Mucosa of rectum (tissue), 2 donors: Measurements from ENCODE around the gene TP53I3.

Experiments
- H3K27ac ChIP-seq, 2 donors: one replicate each; pipeline ENCODE4 v1.7.0; 2013; ENCODE audit warnings: inconsistent platforms in 2 of 2, low read depth in 2 of 2, low read length in 2 of 2
- H3K27me3 ChIP-seq, 2 donors: one replicate each; pipeline ENCODE4 v1.7.0; 2013; ENCODE audit warnings: low read length in 2 of 2; ENCODE audit not compliant: control insufficient read depth in 2 of 2, insufficient read depth in 2 of 2
- H3K36me3 ChIP-seq, 2 donors: one replicate each; pipeline ENCODE4 v1.7.0; 2013; ENCODE audit warnings: low read length in 2 of 2; ENCODE audit not compliant: control insufficient read depth in 2 of 2, insufficient read depth in 2 of 2
- H3K4me1 ChIP-seq, 2 donors: one replicate each; pipeline ENCODE4 v1.7.0; 2013; ENCODE audit warnings: low read length in 2 of 2, mild to moderate bottlenecking in 1 of 2; ENCODE audit not compliant: control insufficient read depth in 2 of 2, insufficient read depth in 2 of 2
- H3K4me3 ChIP-seq, 2 donors: one replicate each; pipeline ENCODE4 v1.7.0; 2013; ENCODE audit warnings: low read length in 2 of 2
- H3K9ac ChIP-seq, 2 donors: one replicate each; pipeline ENCODE4 v1.7.0; 2013; ENCODE audit warnings: low read length in 2 of 2, low read depth in 1 of 2, mild to moderate bottlenecking in 1 of 2
- H3K9me3 ChIP-seq, 2 donors: one replicate each; pipeline ENCODE4 v1.7.0; 2013; ENCODE audit warnings: low read length in 2 of 2; ENCODE audit not compliant: control insufficient read depth in 2 of 2
- donor health status: healthy.
- donor health status: Normal muscosa, but diverticular disease.

Gene TP53I3

GRCh38 chr2:24058564-24059271 is 25.9 kb downstream of the TP53I3 start:
- Histone ChIP-seq H3K27me3 (no peaks in the 10 kb centered on the region), H3K4me1 (no peaks in the 10 kb centered on the region), H3K4me3 (no peak overlapping the region), H3K9ac (no peak overlapping the region), H3K9me3 (no peaks in the 10 kb centered on the region), H3K27ac (no peak overlapping the region), H3K36me3 (peaks cover 0 to 3% of the 10 kb centered on the region in 2 donors)

GRCh38 chr2:24055750-24056149 is 28.9 kb downstream of the TP53I3 start:
- H3K27me3 ChIP-seq, result no peaks in the 10 kb centered on the region
- H3K9ac ChIP-seq, result no peak overlapping the region
- no peaks in the 10 kb centered on the region for H3K36me3 ChIP-seq
- H3K4me1 ChIP-seq, result no peaks in the 10 kb centered on the region
- no peak overlapping the region for H3K27ac ChIP-seq
- no peaks in the 10 kb centered on the region for H3K9me3 ChIP-seq
- H3K4me3 ChIP-seq, result no peak overlapping the region

GRCh38 chr2:24054366-24055010 is 30.1 kb downstream of the TP53I3 start:
- no peaks in the 10 kb centered on the region for H3K4me1 ChIP-seq
- H3K36me3 ChIP-seq, result no peaks in the 10 kb centered on the region
- H3K27me3 ChIP-seq, result no peaks in the 10 kb centered on the region
- H3K27ac ChIP-seq, result no peak overlapping the region
- H3K4me3 ChIP-seq, result no peak overlapping the region
- H3K9me3 ChIP-seq, result no peaks in the 10 kb centered on the region
- no peak overlapping the region for H3K9ac ChIP-seq

DNA sequence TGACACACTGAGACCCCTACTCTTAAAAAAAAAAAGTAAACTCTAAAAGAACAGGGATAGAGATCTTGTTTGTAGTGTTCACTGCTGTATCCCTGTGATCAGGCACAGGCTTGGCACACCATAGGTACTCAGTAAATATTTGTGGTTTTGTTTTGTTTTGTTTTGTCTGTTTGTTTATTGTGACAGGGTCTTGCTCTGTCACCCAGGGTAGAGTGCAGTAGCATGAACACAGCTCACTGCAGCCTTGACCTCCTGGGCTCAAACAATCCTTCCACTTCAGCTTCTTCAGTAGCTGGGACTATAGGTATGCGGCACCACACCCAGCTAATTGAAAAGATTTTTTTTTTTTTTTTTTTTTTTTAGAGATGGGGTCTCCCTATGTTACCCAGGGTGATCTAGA is 31.7 kb downstream of the TP53I3 start:
- Histone ChIP-seq H3K4me3 (no peak overlapping the region), H3K9ac (no peak overlapping the region)

GRCh38 chr2:24051833-24052232 is 32.8 kb downstream of the TP53I3 start:
- Histone ChIP-seq H3K27ac (no peak overlapping the region), H3K4me3 (no peak overlapping the region), H3K27me3 (no peaks in the 10 kb centered on the region), H3K9me3 (no peaks in the 10 kb centered on the region), H3K36me3 (no peaks in the 10 kb centered on the region), H3K9ac (no peak overlapping the region), H3K4me1 (peaks cover 5 to 6% of the 10 kb centered on the region in 2 donors)

More for the DNA sequence above, 31.7 kb downstream of the TP53I3 start:
- H3K36me3 ChIP-seq, result no peaks in the 10 kb centered on the region
- no peaks in the 10 kb centered on the region for H3K9me3 ChIP-seq
- H3K27ac ChIP-seq, result no peak overlapping the region
- H3K27me3 ChIP-seq, result no peaks in the 10 kb centered on the region
- peaks cover 2 to 6% of the 10 kb centered on the region in 2 donors for H3K4me1 ChIP-seq

DNA sequence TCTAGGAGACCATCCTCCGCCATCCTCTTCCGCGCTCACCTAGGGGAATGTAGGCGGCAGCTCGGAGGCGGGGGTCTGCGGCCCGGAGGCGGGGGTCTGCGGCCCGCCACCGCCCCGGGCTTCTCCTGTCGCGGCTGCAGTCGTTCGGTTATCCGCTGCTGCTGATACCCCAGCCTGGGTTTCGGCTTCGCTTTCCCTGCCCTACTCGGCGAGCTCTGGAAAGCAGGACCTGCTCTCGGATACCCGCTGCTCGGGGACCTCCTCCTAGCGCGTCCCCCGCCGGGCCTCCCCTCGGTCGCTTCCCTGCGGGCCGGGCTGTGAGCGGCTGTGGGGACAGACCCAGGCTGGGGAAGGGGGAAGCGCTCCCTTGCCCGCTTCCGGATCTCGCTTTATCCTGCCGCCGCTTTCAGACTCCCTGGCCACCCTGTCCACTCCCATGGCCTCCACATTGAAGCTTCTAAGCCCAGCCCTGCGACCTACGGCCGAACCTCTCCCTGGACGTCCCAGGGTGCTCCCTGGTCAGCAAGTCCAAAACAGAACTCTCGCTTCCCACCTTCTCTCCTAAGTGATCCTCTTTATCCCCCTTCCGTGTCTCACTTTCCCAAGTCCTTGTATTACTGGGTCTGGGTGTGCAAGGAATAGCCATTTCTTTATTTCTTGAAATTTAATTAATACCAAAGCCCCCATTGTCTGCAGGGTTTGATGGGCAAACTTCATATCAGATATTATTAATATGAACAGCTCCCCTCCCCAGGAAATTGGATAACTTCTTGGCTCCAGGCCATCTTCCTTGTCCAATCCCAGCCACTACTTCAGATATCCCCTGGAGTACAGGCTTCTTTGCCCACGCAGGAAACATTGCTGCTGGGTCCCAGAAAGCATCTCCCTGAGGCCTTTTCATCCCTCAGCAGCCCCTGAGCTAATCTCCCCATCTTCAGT is 34.3 kb downstream of the TP53I3 start:
- Histone ChIP-seq H3K36me3 (no peaks in the 10 kb centered on the region), H3K27me3 (no peaks in the 10 kb centered on the region), H3K4me3 (peak overlapping the region; percentile 68 to 69), H3K27ac (no peak overlapping the region), H3K4me1 (peaks cover 5 to 6% of the 10 kb centered on the region in 2 donors), H3K9ac (peak overlapping the region in 1 of 2 donors; percentile 57), H3K9me3 (no peaks in the 10 kb centered on the region)

GRCh38 chr2:24049485-24050021 is 35.1 kb downstream of the TP53I3 start, which contains the start of gene FKBP1B:
FKBP1B (plus strand) TSS chr2:24049741; CDS start chr2:24049850, 109 bp downstream.
- peaks cover 5 to 6% of the 10 kb centered on the region in 2 donors for H3K4me1 ChIP-seq
- H3K27me3 ChIP-seq, result no peaks in the 10 kb centered on the region
- H3K27ac ChIP-seq, result no peak within 1 kb of the TSS
- peak within 1 kb of the TSS; percentile 68 to 69 for H3K4me3 ChIP-seq
- H3K36me3 ChIP-seq, result no peaks in the 10 kb centered on the region
- peak within 1 kb of the TSS; percentile 26 to 57 for H3K9ac ChIP-seq
- H3K9me3 ChIP-seq, result no peaks in the 10 kb centered on the region

DNA sequence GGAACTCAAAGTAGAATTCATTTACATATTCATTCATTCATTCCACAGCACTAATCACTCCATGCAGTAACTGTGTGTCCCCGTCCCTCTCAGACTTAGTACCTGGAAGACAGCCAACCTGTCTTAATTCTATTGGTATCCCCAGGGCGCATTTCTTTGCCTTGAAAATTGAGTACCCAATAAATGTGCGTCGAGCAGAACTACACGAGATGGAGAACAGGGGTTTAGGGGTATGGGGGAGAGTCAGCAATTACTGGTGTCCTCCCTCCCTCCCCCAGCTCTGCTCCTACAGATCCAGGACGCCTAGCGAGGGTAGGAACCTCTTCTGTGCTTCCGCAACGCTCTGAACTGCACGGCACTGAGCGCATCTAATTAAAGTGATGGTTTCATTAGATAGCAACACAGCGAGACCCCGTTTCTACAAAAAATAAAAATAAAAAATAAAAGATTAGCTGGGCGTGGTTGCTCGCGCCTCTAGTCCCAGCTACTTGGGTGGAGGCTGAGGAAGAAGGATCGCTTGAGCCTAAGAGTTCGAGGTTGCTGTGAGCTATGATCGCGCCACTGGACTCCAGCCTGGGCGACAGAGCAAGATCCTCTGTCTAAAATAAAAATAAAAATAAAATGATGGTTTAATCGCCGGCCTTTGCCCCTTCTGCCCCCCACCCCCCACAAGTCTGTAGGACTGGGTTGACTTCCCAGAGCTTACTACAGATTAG is 35.7 kb downstream of the TP53I3 start:
- Histone ChIP-seq H3K9ac (peak overlapping the region; percentile 26 to 57), H3K4me1 (peaks cover 5 to 6% of the 10 kb centered on the region in 2 donors), H3K4me3 (peak overlapping the region; percentile 68 to 69), H3K27me3 (no peaks in the 10 kb centered on the region), H3K9me3 (no peaks in the 10 kb centered on the region), H3K36me3 (no peaks in the 10 kb centered on the region), H3K27ac (no peak overlapping the region)

DNA sequence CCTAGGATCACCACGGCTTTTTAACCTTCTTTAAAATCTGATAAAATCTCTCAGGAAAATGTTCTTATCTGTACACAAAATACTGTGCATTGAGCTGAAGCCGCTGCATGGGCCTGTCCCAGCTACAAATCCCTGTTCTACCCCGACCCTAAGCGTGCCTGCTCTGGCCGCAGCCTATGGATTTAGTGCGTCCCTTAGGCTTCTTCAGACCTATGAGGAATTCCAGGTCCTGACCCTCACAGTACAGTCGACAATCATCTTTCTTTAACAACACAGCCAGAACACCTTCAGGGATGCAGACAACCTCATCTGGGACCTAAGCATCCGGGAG is 37.0 kb downstream of the TP53I3 start:
- H3K36me3 ChIP-seq, result no peaks in the 10 kb centered on the region
- H3K27me3 ChIP-seq, result no peaks in the 10 kb centered on the region
- peaks cover 5 to 6% of the 10 kb centered on the region in 2 donors for H3K4me1 ChIP-seq
- H3K9ac ChIP-seq, result peak overlapping the region; percentile 10 to 84
- no peaks in the 10 kb centered on the region for H3K9me3 ChIP-seq
- H3K4me3 ChIP-seq, result peak overlapping the region; percentile 17 to 69
- H3K27ac ChIP-seq, result no peak overlapping the region
